LNCAP (cell line): Measurements from ENCODE around the gene STK25.

Experiments used
- TF ChIP-seq, protein P1 (sequence below): fragments of 450-650 bp; IDR thresholded peaks from 2 replicates; pipeline ENCODE4 v1.5.1; 2017; ENCODE audit warnings: mild to moderate bottlenecking

STK25 gene

DNA sequence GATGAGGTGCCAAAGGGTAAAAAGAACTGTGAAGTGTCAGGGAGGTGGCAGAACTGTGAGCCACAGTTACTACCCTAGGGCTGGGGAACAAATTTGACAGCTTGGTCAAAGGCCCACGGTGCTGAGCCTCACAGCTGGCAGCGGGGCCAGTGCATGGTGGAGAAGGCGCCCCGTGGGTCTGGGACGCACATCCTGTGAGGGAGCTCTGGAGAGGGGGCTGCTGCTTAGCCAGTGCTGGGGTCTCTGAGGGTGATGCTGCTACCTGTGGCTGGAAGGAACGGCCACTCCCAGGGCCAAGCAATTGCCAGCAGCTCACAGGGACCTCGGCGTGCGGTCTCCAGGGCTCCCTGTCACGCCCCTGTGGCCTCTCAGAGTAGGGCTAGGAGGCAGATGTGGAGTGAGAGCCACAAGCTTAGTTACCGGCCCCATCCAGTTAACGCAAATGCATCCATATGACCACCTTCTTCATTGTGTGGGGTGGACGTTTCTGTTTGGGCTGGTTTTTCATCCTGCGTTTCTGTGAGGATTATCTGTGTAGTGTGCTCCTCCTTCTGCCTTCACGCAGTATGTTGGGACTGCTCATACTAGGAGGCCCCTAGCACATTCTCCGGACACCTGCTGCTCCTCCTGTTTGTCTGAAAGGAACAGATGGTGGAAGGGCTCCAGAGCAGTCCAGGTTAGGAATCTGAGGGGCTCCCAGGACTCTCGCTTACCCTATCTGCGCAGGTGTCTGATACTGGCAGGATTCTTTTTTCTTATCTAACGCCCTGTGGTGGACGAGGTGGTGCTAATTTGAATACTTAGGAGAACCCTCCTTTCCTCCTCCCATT lies 26.0 kb downstream of the STK25 start:
- TF ChIP-seq, protein P1, sequence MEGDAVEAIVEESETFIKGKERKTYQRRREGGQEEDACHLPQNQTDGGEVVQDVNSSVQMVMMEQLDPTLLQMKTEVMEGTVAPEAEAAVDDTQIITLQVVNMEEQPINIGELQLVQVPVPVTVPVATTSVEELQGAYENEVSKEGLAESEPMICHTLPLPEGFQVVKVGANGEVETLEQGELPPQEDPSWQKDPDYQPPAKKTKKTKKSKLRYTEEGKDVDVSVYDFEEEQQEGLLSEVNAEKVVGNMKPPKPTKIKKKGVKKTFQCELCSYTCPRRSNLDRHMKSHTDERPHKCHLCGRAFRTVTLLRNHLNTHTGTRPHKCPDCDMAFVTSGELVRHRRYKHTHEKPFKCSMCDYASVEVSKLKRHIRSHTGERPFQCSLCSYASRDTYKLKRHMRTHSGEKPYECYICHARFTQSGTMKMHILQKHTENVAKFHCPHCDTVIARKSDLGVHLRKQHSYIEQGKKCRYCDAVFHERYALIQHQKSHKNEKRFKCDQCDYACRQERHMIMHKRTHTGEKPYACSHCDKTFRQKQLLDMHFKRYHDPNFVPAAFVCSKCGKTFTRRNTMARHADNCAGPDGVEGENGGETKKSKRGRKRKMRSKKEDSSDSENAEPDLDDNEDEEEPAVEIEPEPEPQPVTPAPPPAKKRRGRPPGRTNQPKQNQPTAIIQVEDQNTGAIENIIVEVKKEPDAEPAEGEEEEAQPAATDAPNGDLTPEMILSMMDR: no peak

DNA sequence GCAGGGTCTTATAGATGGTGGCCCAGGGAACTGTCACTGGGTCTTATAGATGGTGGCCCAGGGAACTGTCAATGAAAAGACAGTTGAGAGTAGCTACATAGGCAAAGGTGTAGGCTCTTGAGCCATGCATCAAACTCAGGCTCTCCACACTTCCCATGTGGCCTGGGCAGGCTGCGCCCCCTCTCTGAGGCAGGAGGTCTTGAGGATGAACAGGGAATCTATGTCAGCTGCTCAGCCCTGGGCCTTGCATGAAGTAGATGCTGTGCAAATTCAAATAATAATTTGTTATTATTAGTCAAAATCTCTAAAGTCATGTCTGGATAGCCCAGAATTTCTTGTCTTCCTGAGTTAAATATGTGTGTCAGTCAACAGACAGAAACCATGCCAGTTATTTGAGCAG lies 26.7 kb downstream of the STK25 start:
- TF ChIP-seq, protein P1: no peak

DNA sequence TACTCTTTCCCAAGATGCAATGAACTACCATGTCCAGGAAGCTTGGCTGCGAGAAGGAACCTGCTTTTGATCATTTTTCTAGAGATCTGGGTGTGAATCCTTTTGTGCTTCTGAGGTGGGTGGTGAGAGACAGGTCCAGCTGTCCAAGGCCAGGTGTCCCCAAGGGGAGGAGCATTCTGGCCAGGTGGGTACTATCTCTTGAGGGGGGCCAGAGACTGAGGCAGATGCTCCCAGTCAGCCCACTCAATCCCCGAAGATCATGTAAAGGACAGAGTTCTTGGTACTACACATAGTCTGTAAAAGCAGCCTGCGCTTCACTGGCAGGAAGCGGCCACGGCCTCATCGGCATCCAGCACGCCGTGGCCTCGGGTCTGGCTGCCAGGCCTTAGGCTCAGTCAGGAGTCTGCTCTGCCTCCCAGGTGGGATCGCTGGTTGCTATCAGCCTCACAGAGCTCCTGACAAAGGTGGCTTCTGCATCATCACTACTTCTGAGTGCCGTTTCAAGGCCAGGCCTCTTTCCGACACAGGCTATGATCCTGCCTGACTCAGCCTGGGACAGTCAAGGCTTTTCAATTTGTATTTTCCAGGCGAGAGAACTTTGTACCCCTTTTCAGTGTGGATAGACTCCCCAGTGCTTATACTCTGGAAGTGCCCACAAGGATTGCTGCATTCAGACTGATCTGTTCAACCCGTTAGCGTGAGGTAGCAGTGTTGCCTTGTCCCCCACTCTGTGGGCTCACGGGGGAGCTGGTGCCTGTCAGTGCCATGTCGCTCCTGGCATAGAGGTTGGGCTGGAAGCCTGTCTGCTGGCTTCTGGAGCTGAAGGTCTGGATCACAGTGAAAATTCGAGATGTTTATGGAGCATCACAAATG lies 29.1 kb downstream of the STK25 start:
- TF ChIP-seq, protein P1: no peak

DNA sequence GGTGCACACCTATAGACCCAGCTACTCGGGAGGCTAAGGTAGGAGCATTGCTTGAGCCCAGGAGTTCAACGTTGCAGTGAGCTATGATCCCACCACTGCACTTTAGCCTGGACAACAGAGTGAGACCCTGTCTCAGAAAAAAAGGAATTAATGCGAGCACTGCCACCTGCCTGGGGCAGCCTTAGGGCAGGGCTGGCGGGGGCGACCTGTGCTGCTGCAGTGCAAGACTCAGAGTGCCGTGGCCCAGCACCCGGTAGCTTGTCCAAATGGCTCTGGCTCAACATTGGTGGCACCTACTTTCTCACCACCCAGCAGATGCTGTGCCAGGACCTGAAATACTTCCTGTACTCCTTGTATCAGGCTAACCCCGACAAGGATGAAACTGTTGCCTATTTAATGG lies 30.2 kb downstream of the STK25 start:
- TF ChIP-seq, protein P1: no peak

DNA sequence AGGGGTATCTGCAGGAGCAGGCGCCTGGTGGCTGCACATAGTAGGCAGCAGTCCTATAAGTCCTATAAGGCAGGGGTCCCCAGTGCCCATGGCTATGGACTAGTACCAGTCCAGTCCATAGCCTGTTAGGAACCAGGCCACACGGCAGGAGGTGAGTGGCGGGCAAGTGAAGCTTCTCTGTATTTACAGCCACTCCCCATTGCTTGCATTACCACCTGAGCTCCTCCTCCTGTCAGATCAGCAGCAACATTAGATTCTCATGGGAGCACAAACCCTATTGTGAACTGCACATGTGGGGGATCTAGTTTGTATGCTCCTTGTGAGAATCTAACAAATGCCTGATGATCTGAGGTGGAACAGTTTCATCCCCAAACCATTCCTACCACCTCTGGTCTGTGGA lies 33.1 kb downstream of the STK25 start:
- TF ChIP-seq, protein P1: no peak

DNA sequence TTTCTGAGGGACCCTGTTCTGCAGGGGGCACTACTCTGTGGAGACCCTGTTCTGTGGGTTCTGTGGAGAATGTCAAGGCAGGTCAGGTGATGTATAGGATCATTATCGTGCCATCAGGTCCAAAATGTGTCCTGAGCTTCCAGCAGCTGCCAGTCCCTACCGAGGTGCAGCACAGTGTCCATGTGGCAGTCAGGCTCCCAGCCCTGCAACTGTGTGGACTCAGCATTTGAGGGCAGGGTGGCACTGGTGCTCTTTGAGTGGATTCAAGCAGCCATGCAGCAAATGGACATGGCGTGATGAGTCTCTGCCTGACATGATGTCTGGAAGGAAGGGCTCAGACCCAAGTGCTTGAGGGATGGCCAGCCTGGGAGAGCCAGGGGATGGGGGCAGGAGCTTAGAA lies 35.0 kb downstream of the STK25 start:
- TF ChIP-seq, protein P1: no peak

DNA sequence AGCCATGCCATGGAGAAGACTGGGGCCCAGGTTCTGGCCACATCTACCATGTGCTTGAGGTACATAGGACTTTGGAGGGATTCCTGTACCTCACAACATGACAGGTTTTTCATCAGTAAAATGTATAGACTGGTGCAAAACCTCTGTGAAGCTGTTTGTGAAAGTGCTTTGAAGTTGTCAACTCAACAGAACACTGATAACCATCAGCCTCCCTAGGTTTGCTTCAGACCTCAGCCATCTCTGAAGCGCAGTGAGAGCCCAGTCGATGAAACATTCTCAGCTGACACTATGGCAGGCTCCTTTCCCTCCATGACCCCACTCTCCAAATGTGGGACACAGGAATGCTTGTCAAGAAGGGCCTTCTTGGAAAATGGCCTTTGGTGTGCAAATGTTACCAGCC lies 38.6 kb downstream of the STK25 start:
- TF ChIP-seq, protein P1: no peak
